WTC11 (cell line): Measurements from ENCODE around the gene SLC25A53. TPM values are rescaled to one million over a fixed set of nuclear protein-coding genes. Genes with fewer than 3 reads are reported as not detected.

Experiments used
- ATAC-seq: fragments of 200-7000 bp; cut with Tn5 transposase; 2 replicates; pipeline ENCODE4 v1.10.0; 2021; ENCODE audit warnings: mild to moderate bottlenecking, moderate library complexity
- Bru-seq: library from RNA; stranded (reverse); fragments of 400-500 nt; gene quantifications from one replicate; lab custom pipeline; 2021; lab: Mats Ljungman, UMichigan
- CTCF ChIA-PET: fragments of 300-600 bp; sonication (Branson Sonifier 250); formaldehyde crosslinking; loops from one replicate; lab custom pipeline; 2021; ENCODE audit warnings: antibody characterized with exemption; lab: Charles Lee
- POLR2A ChIA-PET: fragments of 350-600 bp; sonication (Branson Sonifier 250); formaldehyde crosslinking; loops from one replicate; lab custom pipeline; 2021; ENCODE audit warnings: antibody characterized with exemption; lab: Charles Lee
- DNase-seq: peaks from one replicate; pipeline ENCODE4 v3.0.0; 2021; ENCODE audit warnings: low spot score
- H3K27ac Mint-ChIP-seq: 2 replicates; pipeline ENCODE4 v1.8.0; 2021; ENCODE audit warnings: mixed read lengths
- H3K27me3 Mint-ChIP-seq: 2 replicates; pipeline ENCODE4 v1.8.0; 2021; ENCODE audit warnings: low read depth, mild to moderate bottlenecking, moderate library complexity, mixed read lengths
- H3K36me3 Mint-ChIP-seq: 2 replicates; pipeline ENCODE4 v1.8.0; 2021; ENCODE audit warnings: mixed read lengths
- H3K4me1 Mint-ChIP-seq: 2 replicates; pipeline ENCODE4 v1.8.0; 2022; ENCODE audit warnings: mixed read lengths
- H3K4me3 Mint-ChIP-seq: 2 replicates; pipeline ENCODE4 v1.8.0; 2021; ENCODE audit warnings: mild to moderate bottlenecking, moderate library complexity, mixed read lengths
- H3K9me3 Mint-ChIP-seq: 2 replicates; pipeline ENCODE4 v1.8.0; 2021; ENCODE audit warnings: mixed read lengths
- ATF1 ChIP-seq: sonication (generic); formaldehyde crosslinking; IDR thresholded peaks from 2 replicates; pipeline ENCODE4 v1.8.1; 2023; ENCODE audit warnings: mild to moderate bottlenecking, moderate library complexity, missing genetic modification reagents
- CREM ChIP-seq: sonication (generic); formaldehyde crosslinking; IDR thresholded peaks from 2 replicates; pipeline ENCODE4 v1.8.1; 2022; ENCODE audit warnings: mild to moderate bottlenecking, missing genetic modification reagents, moderate library complexity
- EMX1 ChIP-seq: fragments of 250-450 bp; sonication (Bioruptor Pico); IDR thresholded peaks from 2 replicates; pipeline ENCODE4 v1.8.0; 2021; ENCODE audit warnings: mild to moderate bottlenecking
- ESRRA ChIP-seq: sonication (generic); formaldehyde crosslinking; IDR thresholded peaks from 2 replicates; pipeline ENCODE4 v1.8.1; 2022; ENCODE audit warnings: mild to moderate bottlenecking, missing genetic modification reagents, borderline replicate concordance
- FOXK1 ChIP-seq: sonication (generic); formaldehyde crosslinking; IDR thresholded peaks from 2 replicates; pipeline ENCODE4 v1.8.0; 2022; ENCODE audit warnings: mild to moderate bottlenecking, moderate library complexity, missing genetic modification reagents
- FOXP1 ChIP-seq: sonication (generic); formaldehyde crosslinking; IDR thresholded peaks from 2 replicates; pipeline ENCODE4 v1.8.0; 2022; ENCODE audit warnings: missing genetic modification reagents, mild to moderate bottlenecking, moderate library complexity, borderline replicate concordance
- GABPB1 ChIP-seq: sonication (generic); formaldehyde crosslinking; IDR thresholded peaks from 2 replicates; pipeline ENCODE4 v1.8.1; 2023; ENCODE audit warnings: mild to moderate bottlenecking, missing genetic modification reagents
- JAZF1 ChIP-seq: fragments of 250-450 bp; sonication (Bioruptor Pico); IDR thresholded peaks from 2 replicates; pipeline ENCODE4 v1.9.0; 2021; ENCODE audit warnings: moderate library complexity, mild to moderate bottlenecking, inconsistent platforms
- JUN ChIP-seq: sonication (generic); formaldehyde crosslinking; IDR thresholded peaks from 2 replicates; pipeline ENCODE4 v1.8.0; 2023; ENCODE audit warnings: mild to moderate bottlenecking, missing genetic modification reagents
- MXD4 ChIP-seq: fragments of 250-450 bp; sonication (Bioruptor Pico); IDR thresholded peaks from 2 replicates; pipeline ENCODE4 v1.8.0; 2021; ENCODE audit warnings: mild to moderate bottlenecking, moderate library complexity, borderline replicate concordance
- MYBL2 ChIP-seq: sonication (generic); formaldehyde crosslinking; IDR thresholded peaks from 2 replicates; pipeline ENCODE4 v1.8.1; 2023; ENCODE audit warnings: mild to moderate bottlenecking, moderate library complexity, missing genetic modification reagents
- NFATC4 ChIP-seq: fragments of 250-450 bp; sonication (Bioruptor Pico); IDR thresholded peaks from 2 replicates; pipeline ENCODE4 v1.9.0; 2021; ENCODE audit warnings: mild to moderate bottlenecking
- NFE2L1 ChIP-seq: sonication (generic); formaldehyde crosslinking; IDR thresholded peaks from 2 replicates; pipeline ENCODE4 v1.8.1; 2023; ENCODE audit warnings: missing genetic modification reagents
- NFYB ChIP-seq: sonication (generic); formaldehyde crosslinking; conservative IDR thresholded peaks from 2 replicates; pipeline ENCODE4 v1.8.0; 2022; ENCODE audit warnings: low read depth, missing genetic modification reagents
- NR1H2 ChIP-seq: sonication (generic); formaldehyde crosslinking; IDR thresholded peaks from 2 replicates; pipeline ENCODE4 v1.9.0; 2021; ENCODE audit warnings: mild to moderate bottlenecking, moderate library complexity, missing genetic modification reagents
- RORB ChIP-seq: fragments of 250-450 bp; sonication (Bioruptor Pico); IDR thresholded peaks from 2 replicates; pipeline ENCODE4 v1.9.0; 2021; ENCODE audit warnings: mild to moderate bottlenecking
- SP1 ChIP-seq: sonication (generic); formaldehyde crosslinking; conservative IDR thresholded peaks from 2 replicates; pipeline ENCODE4 v1.8.1; 2022; ENCODE audit warnings: missing genetic modification reagents
- ZBTB21 ChIP-seq: sonication (generic); formaldehyde crosslinking; IDR thresholded peaks from 2 replicates; pipeline ENCODE4 v1.8.1; 2023; ENCODE audit warnings: mild to moderate bottlenecking, missing genetic modification reagents, borderline replicate concordance
- ZNF232 ChIP-seq: sonication (generic); formaldehyde crosslinking; IDR thresholded peaks from 2 replicates; pipeline ENCODE4 v1.8.0; 2022; ENCODE audit warnings: mild to moderate bottlenecking, missing genetic modification reagents
- ZNF263 ChIP-seq: sonication (generic); formaldehyde crosslinking; IDR thresholded peaks from 2 replicates; pipeline ENCODE4 v1.8.1; 2022; ENCODE audit warnings: low read depth, mild to moderate bottlenecking, moderate library complexity, missing genetic modification reagents
- ZNF396 ChIP-seq: fragments of 250-450 bp; sonication (Bioruptor Pico); IDR thresholded peaks from 2 replicates; pipeline ENCODE4 v1.8.0; 2021; ENCODE audit warnings: mild to moderate bottlenecking, moderate library complexity, borderline replicate concordance
- ZNF423 ChIP-seq: fragments of 250-450 bp; sonication (Bioruptor Pico); IDR thresholded peaks from 2 replicates; pipeline ENCODE4 v2.1.2; 2022; ENCODE audit warnings: mild to moderate bottlenecking, moderate library complexity
- long read RNA-seq, 3 experiments: library from RNA in 1 of 3; library from capped mRNA in 1 of 3; library from polyadenylated mRNA in 1 of 3; unstranded in 2 of 3; stranded (forward) in 1 of 3; transcript quantifications; one replicate each; pipeline ENCODE4 v2.0.0, GENCODE V29; 2021
- total RNA-seq: library from RNA; stranded (reverse); gene quantifications from 3 replicates; pipeline ENCODE4 v1.2.3, GENCODE V29; 2021
- TF ChIP-seq, protein P1 (sequence below): fragments of 250-450 bp; sonication (Bioruptor Pico); IDR thresholded peaks from 2 replicates; pipeline ENCODE4 v2.1.2; 2022; ENCODE audit warnings: mild to moderate bottlenecking, moderate library complexity
- TF ChIP-seq, protein P2 (sequence below): fragments of 250-450 bp; sonication (Bioruptor Pico); IDR thresholded peaks from 2 replicates; pipeline ENCODE4 v1.8.0; 2021; ENCODE audit warnings: mild to moderate bottlenecking
- TF ChIP-seq, protein P3 (sequence below): sonication (generic); formaldehyde crosslinking; IDR thresholded peaks from 2 replicates; pipeline ENCODE4 v1.8.1; 2023; ENCODE audit warnings: mild to moderate bottlenecking, missing genetic modification reagents
- TF ChIP-seq, protein P4 (sequence below): fragments of 200-600 bp; IDR thresholded peaks from 2 replicates; pipeline ENCODE4 v1.8.0; 2022; ENCODE audit warnings: antibody characterized with exemption
- TF ChIP-seq, protein P5 (sequence below): sonication (generic); formaldehyde crosslinking; IDR thresholded peaks from 2 replicates; pipeline ENCODE4 v1.8.0; 2022; ENCODE audit warnings: mild to moderate bottlenecking, missing genetic modification reagents

SLC25A53 gene, protein sequence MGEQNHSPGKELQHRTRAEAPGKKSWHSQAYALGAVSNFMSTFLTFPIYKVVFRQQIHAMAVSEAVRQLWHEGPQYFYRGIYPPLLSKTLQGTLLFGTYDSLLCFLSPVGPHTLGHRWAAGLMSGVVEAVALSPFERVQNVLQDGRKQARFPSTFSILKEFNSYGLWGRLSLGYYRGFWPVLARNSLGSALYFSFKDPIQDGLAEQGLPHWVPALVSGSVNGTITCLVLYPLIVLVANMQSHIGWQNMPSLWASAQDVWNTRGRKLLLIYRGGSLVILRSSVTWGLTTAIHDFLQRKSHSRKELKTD
- total RNA-seq (1.8 to 2.9 TPM (median 2.8 TPM) in 3 replicates), Bru-seq, nascent RNA (percentile 49 among the genes with signal in this experiment)
- long read RNA-seq, experiment 1, partial matches to known transcripts, result 1 of 27 reads
- long read RNA-seq, experiment 1, other reads (novel, unspliced or antisense), result 23 of 27 reads
- long read RNA-seq, experiment 2, partial matches to known transcripts, result 0 of 6 reads
- long read RNA-seq, experiment 2, other reads (novel, unspliced or antisense), result 6 of 6 reads
- long read RNA-seq, experiment 3, partial matches to known transcripts, result 0 of 1 reads
- long read RNA-seq, experiment 3, other reads (novel, unspliced or antisense), result 1 of 1 reads

DNA sequence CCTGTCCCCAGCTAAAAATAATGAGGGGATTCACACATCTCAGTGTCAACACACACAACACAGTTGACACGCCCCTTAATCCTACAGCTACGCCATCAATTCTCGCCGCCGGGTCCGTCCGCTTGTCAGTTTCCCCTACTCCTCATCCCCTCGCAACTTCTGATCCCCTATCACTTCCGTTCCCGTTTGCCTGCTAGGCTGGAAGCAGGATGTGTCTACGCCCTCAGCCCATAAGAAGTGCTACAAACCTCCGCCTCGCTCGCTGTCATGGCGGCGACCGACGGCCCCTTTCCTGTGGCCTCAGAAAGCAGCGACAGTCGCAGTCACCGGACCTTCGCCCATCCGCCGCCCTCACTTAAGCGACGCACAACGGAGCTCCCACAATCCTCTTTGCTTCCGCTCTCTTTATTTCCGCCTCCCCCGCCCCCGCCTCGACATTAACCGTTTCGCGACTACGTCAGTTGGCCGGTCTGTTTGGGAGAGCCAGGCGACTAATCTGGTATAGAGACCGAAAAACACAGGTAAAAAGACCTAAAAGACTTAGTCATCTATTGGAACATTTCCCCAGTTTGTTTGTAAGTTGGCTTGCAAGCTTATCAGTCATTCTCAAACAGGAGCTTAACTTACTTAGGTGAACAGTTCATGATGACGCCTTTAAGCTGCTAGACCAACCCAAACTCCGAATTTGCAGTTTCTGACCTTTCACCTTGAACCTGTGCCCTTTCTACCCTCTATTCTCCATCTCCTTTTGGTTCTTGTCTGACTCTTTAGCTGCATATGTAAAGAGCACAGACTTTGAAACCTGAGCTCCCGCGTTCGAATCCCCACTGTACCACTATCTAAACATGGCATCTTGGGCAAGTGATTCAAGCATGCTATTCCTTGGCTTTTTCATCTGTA, at the start of gene SLC25A53:
Gene SLC25A53 (minus strand): TSS at position 380 of the 900 bp plus-strand sequence. CDS start 51,752 bp downstream, outside the sequence.
- Mint-ChIP-seq H3K4me1 (no peaks in the 10 kb centered on the region), H3K27me3 (no peaks in the 10 kb centered on the region), H3K36me3 (no peaks in the 10 kb centered on the region), H3K9me3 (no peaks in the 10 kb centered on the region), H3K27ac (peak within 1 kb of the TSS; percentile 100), H3K4me3 (peak within 1 kb of the TSS; percentile 97)
- POLR2A ChIA-PET, result interaction anchor here (0.6 to 1.8 kb wide), 4 partner anchors 9 to 238 kb away, joined by 3 to 12 read pairs (median 4); partner anchors contain the start of gene FAM199X
- DNase-seq, result peak; percentile 76
- ATAC-seq, result peak; percentile 94
- CTCF ChIA-PET, result interaction anchor here (0.7 to 1.7 kb wide), 5 partner anchors 9 to 237 kb away, joined by 3 to 22 read pairs (median 4); partner anchors contain the start of gene FAM199X
- no peak for TF ChIP-seq MXD4
- TF ChIP-seq CREM (CRISPR knock-in tag), result peak; percentile 90
- no peak for TF ChIP-seq ZNF263 (CRISPR knock-in tag)
- TF ChIP-seq FOXP1 (CRISPR knock-in tag), result no peak
- TF ChIP-seq, protein P1, sequence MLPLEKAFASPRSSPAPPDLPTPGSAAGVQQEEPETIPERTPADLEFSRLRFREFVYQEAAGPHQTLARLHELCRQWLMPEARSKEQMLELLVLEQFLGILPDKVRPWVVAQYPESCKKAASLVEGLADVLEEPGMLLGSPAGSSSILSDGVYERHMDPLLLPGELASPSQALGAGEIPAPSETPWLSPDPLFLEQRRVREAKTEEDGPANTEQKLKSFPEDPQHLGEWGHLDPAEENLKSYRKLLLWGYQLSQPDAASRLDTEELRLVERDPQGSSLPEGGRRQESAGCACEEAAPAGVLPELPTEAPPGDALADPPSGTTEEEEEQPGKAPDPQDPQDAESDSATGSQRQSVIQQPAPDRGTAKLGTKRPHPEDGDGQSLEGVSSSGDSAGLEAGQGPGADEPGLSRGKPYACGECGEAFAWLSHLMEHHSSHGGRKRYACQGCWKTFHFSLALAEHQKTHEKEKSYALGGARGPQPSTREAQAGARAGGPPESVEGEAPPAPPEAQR (CRISPR knock-in tag), result no peak
- no peak for TF ChIP-seq ZNF232 (CRISPR knock-in tag)
- no peak for TF ChIP-seq ATF1 (CRISPR knock-in tag)
- TF ChIP-seq, protein P2, sequence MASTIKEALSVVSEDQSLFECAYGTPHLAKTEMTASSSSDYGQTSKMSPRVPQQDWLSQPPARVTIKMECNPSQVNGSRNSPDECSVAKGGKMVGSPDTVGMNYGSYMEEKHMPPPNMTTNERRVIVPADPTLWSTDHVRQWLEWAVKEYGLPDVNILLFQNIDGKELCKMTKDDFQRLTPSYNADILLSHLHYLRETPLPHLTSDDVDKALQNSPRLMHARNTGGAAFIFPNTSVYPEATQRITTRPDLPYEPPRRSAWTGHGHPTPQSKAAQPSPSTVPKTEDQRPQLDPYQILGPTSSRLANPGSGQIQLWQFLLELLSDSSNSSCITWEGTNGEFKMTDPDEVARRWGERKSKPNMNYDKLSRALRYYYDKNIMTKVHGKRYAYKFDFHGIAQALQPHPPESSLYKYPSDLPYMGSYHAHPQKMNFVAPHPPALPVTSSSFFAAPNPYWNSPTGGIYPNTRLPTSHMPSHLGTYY (CRISPR knock-in tag), result no peak
- no peak for TF ChIP-seq NFYB
- no peak for TF ChIP-seq NR1H2 (CRISPR knock-in tag)
- no peak for TF ChIP-seq ZNF396 (CRISPR knock-in tag)
- TF ChIP-seq NFATC4, result no peak
- TF ChIP-seq ZBTB21 (CRISPR knock-in tag), result no peak
- TF ChIP-seq RORB (CRISPR knock-in tag), result no peak
- TF ChIP-seq, protein P3, sequence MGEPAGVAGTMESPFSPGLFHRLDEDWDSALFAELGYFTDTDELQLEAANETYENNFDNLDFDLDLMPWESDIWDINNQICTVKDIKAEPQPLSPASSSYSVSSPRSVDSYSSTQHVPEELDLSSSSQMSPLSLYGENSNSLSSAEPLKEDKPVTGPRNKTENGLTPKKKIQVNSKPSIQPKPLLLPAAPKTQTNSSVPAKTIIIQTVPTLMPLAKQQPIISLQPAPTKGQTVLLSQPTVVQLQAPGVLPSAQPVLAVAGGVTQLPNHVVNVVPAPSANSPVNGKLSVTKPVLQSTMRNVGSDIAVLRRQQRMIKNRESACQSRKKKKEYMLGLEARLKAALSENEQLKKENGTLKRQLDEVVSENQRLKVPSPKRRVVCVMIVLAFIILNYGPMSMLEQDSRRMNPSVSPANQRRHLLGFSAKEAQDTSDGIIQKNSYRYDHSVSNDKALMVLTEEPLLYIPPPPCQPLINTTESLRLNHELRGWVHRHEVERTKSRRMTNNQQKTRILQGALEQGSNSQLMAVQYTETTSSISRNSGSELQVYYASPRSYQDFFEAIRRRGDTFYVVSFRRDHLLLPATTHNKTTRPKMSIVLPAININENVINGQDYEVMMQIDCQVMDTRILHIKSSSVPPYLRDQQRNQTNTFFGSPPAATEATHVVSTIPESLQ, result no peak
- 0 out of 2 replicates have a peak, but pooled peaks have one; percentile 45 for TF ChIP-seq NFE2L1 (CRISPR knock-in tag)
- no peak for TF ChIP-seq JUN
- TF ChIP-seq, protein P4, sequence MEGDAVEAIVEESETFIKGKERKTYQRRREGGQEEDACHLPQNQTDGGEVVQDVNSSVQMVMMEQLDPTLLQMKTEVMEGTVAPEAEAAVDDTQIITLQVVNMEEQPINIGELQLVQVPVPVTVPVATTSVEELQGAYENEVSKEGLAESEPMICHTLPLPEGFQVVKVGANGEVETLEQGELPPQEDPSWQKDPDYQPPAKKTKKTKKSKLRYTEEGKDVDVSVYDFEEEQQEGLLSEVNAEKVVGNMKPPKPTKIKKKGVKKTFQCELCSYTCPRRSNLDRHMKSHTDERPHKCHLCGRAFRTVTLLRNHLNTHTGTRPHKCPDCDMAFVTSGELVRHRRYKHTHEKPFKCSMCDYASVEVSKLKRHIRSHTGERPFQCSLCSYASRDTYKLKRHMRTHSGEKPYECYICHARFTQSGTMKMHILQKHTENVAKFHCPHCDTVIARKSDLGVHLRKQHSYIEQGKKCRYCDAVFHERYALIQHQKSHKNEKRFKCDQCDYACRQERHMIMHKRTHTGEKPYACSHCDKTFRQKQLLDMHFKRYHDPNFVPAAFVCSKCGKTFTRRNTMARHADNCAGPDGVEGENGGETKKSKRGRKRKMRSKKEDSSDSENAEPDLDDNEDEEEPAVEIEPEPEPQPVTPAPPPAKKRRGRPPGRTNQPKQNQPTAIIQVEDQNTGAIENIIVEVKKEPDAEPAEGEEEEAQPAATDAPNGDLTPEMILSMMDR, result no peak
- peak; percentile 58 for TF ChIP-seq SP1 (CRISPR knock-in tag)
- TF ChIP-seq ESRRA (CRISPR knock-in tag), result 0 out of 2 replicates have a peak, but pooled peaks have one; percentile 19
- TF ChIP-seq MYBL2 (CRISPR knock-in tag), result 0 out of 2 replicates have a peak, but pooled peaks have one; percentile 34
- TF ChIP-seq, protein P5, sequence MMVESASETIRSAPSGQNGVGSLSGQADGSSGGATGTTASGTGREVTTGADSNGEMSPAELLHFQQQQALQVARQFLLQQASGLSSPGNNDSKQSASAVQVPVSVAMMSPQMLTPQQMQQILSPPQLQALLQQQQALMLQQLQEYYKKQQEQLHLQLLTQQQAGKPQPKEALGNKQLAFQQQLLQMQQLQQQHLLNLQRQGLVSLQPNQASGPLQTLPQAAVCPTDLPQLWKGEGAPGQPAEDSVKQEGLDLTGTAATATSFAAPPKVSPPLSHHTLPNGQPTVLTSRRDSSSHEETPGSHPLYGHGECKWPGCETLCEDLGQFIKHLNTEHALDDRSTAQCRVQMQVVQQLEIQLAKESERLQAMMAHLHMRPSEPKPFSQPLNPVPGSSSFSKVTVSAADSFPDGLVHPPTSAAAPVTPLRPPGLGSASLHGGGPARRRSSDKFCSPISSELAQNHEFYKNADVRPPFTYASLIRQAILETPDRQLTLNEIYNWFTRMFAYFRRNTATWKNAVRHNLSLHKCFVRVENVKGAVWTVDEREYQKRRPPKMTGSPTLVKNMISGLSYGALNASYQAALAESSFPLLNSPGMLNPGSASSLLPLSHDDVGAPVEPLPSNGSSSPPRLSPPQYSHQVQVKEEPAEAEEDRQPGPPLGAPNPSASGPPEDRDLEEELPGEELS (CRISPR knock-in tag), result peak; percentile 40; the same call in 1 of the 2 replicates
- TF ChIP-seq FOXK1, result peak; percentile 82
- TF ChIP-seq ZNF423 (CRISPR knock-in tag), result no peak
- no peak for TF ChIP-seq JAZF1 (CRISPR knock-in tag)
- TF ChIP-seq GABPB1 (CRISPR knock-in tag), result no peak; the same call in 1 of the 2 replicates
- TF ChIP-seq EMX1 (CRISPR knock-in tag), result no peak
